LNCaP clone FGC (cell line): ENCODE results near the gene SORL1.

ENCODE experiments used
- DNase-seq: peaks from one replicate; pipeline ENCODE4 v3.0.0-alpha.2; 2011; ENCODE audit warnings: low read depth
- H3K4me3 ChIP-seq: 2 replicates; pipeline ENCODE4 v1.5.1; 2011; ENCODE audit warnings: mild to moderate bottlenecking, low read depth, low read length, control low read depth
- CTCF ChIP-seq: IDR thresholded peaks from 2 replicates; pipeline ENCODE4 v1.5.1; 2012; ENCODE audit warnings: mild to moderate bottlenecking; ENCODE audit not compliant: control insufficient read depth, insufficient read depth; ENCODE audit errors: extremely low read depth

The SORL1 gene

GRCh38 chr11:121614636-121615240 lies 162.6 kb downstream of the SORL1 start:
- no peak overlapping the region for H3K4me3 ChIP-seq
- DNase-seq: no peak
- no peak for TF ChIP-seq CTCF

DNA sequence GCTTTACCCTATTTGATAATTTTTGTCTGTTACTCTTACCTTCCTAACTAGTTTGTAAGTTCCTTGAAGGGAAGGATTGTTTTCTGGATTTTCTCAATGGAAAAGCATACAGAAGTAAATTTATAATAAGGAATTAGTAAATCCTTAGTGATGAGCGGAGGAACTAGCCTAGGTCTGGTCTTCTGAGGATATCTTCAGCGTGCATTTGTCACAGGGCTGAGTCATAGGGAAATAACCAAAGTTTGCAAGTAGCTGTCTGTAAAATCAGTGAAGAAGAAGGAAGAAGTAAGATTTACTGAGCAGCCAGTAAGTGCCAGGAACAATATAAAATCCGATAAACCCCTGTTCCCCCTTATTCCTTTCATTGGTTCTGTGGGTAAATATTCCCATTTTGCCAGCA lies 163.4 kb downstream of the SORL1 start:
- DNase-seq: no peak
- H3K4me3 ChIP-seq: no peak overlapping the region
- no peak for TF ChIP-seq CTCF

GRCh38 chr11:121618516-121618915 lies 166.4 kb downstream of the SORL1 start:
- no peak for TF ChIP-seq CTCF
- no peak for DNase-seq

DNA sequence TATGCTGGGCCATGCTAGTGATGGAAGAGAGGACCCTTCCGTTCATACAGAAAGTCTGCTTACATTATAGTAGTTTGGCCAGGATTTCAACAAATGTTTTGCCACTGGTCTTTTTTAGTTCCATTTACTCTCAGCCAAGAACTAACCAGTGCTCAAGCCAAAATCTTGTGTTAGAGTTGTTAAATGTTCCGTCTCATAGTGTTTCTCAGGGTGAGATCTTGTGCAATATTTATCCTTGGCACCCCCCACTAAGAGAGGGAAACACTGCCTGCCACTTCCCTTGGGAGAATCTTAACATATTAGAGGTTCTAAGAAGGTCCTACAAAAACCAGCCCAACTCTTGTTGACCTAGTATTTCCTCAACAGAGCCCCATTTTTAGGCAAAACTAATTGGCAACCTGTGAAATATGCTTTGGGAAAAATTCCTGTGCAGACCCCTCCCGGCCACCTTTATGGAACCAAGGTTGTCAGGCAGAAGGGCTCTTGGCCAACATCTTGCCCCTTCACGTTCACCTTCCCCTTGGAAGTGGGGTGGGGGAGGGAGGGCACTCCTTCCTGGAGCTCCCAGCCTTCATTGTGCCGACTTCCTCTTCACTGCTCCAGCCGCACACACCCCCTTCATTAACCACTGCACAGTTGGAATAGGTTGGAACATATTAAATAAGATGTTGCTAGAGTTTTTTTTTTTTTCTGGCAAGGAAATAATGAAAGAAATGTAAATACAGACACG lies 173.8 kb downstream of the SORL1 start:
- TF ChIP-seq CTCF: no peak
- H3K4me3 ChIP-seq: no peak overlapping the region
- DNase-seq: no peak

More at GRCh38 chr11:121618516-121618915, 166.4 kb downstream of the SORL1 start:
- H3K4me3 ChIP-seq: no peak overlapping the region

DNA sequence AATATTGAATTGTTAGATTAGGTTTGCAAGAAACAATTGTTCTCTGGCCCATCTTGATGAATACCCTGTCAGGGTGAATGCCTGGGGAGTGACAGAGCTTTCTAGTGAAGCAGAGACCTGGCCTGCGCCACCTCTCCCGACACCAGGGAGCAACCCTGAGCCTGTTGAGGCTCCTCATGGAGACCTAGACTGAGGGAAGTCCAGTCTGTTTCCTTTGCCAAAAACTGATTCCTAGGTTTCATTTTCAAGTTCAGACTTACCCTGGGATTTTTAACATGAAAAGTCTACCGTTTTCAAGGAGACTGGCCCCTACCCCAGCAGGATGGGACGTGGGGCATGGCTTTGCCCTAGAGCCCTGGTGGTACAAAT lies 174.4 kb downstream of the SORL1 start:
- TF ChIP-seq CTCF: no peak
- no peak overlapping the region for H3K4me3 ChIP-seq
- no peak for DNase-seq

DNA sequence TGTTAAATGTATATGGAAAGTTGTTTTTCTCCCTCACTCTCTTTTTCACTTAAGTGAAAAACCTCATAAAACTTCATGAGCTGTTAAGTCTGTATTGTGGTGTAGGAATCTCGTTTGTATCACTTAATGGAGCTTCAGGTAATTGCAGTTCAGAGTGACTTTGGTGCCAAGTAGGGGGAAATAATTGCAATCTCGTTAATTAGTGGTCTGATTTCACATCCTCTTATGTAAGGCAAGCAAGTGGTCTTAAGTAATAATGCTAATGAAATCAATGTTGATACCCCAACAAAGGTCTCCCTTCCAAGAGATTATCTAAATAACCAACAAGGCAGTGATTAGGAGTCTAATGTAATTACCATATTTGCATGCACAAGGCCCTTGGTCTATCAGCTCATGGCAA lies 174.9 kb downstream of the SORL1 start:
- TF ChIP-seq CTCF: no peak
- no peak overlapping the region for H3K4me3 ChIP-seq
- DNase-seq: no peak

- no peak for DNase-seq
- TF ChIP-seq CTCF: no peak
- no peak overlapping the region for H3K4me3 ChIP-seq
Observed at GRCh38 chr11:121630041-121630440, 177.9 kb downstream of the SORL1 start.
